Panc1 (cell line): ENCODE measurements around the gene CACNG3.

Experiments used
- POLR2AphosphoS5 ChIP-seq: IDR thresholded peaks from 2 replicates; pipeline ENCODE4 v1.6.1; 2012; ENCODE audit warnings: mild to moderate bottlenecking, low read depth, low read length, moderate library complexity
- SIN3A ChIP-seq: IDR thresholded peaks from 2 replicates; pipeline ENCODE4 v1.6.1; 2012; ENCODE audit warnings: low read depth, mild to moderate bottlenecking, low read length, moderate library complexity, borderline replicate concordance; ENCODE audit not compliant: insufficient read depth
- TCF7L2 ChIP-seq: IDR thresholded peaks from 2 replicates; pipeline ENCODE4 v1.6.1; 2011; ENCODE audit warnings: mild to moderate bottlenecking, low read depth, low read length, inconsistent platforms
- TF ChIP-seq, protein P1 (sequence below): fragments of 450-650 bp; IDR thresholded peaks from 2 replicates; pipeline ENCODE4 v1.5.1; 2017; ENCODE audit warnings: mild to moderate bottlenecking
- TF ChIP-seq, protein P2 (sequence below), 2 experiments: IDR thresholded peaks; 2 replicates each; pipeline ENCODE4 v1.6.1; 2011 to 2012; ENCODE audit warnings: low read depth in 2 of 2, control low read depth in 1 of 2, low read length in 1 of 2, mild to moderate bottlenecking in 1 of 2, moderate library complexity in 1 of 2; ENCODE audit not compliant: insufficient read depth in 1 of 2

DNA sequence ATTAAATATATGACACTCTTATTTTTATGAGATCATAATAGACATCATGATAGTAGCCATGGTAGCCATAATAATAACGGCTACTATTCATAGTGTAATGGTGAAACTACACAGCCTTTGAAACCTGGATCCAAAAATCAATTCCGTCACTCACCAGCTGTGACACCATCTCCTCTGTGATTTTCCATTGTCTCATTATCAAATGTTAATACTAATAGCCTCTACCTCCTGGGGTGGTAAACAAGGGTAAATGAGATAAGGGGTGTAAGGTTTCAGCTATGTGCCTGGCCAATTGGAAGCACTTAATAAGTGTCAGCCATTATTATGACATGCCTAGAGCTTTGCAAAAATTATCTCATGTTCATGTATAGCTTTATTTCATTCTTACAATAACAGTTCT is 88.6 kb downstream of the CACNG3 start:
- TF ChIP-seq, protein P1, sequence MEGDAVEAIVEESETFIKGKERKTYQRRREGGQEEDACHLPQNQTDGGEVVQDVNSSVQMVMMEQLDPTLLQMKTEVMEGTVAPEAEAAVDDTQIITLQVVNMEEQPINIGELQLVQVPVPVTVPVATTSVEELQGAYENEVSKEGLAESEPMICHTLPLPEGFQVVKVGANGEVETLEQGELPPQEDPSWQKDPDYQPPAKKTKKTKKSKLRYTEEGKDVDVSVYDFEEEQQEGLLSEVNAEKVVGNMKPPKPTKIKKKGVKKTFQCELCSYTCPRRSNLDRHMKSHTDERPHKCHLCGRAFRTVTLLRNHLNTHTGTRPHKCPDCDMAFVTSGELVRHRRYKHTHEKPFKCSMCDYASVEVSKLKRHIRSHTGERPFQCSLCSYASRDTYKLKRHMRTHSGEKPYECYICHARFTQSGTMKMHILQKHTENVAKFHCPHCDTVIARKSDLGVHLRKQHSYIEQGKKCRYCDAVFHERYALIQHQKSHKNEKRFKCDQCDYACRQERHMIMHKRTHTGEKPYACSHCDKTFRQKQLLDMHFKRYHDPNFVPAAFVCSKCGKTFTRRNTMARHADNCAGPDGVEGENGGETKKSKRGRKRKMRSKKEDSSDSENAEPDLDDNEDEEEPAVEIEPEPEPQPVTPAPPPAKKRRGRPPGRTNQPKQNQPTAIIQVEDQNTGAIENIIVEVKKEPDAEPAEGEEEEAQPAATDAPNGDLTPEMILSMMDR: no peak
- TF ChIP-seq POLR2AphosphoS5 (no peak), SIN3A (no peak), TCF7L2 (no peak)
- TF ChIP-seq, protein P2, sequence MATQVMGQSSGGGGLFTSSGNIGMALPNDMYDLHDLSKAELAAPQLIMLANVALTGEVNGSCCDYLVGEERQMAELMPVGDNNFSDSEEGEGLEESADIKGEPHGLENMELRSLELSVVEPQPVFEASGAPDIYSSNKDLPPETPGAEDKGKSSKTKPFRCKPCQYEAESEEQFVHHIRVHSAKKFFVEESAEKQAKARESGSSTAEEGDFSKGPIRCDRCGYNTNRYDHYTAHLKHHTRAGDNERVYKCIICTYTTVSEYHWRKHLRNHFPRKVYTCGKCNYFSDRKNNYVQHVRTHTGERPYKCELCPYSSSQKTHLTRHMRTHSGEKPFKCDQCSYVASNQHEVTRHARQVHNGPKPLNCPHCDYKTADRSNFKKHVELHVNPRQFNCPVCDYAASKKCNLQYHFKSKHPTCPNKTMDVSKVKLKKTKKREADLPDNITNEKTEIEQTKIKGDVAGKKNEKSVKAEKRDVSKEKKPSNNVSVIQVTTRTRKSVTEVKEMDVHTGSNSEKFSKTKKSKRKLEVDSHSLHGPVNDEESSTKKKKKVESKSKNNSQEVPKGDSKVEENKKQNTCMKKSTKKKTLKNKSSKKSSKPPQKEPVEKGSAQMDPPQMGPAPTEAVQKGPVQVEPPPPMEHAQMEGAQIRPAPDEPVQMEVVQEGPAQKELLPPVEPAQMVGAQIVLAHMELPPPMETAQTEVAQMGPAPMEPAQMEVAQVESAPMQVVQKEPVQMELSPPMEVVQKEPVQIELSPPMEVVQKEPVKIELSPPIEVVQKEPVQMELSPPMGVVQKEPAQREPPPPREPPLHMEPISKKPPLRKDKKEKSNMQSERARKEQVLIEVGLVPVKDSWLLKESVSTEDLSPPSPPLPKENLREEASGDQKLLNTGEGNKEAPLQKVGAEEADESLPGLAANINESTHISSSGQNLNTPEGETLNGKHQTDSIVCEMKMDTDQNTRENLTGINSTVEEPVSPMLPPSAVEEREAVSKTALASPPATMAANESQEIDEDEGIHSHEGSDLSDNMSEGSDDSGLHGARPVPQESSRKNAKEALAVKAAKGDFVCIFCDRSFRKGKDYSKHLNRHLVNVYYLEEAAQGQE (IDR thresholded peaks at IDR 0.05; ENCODE audit: insufficient read depth in 1 of 2, low read depth in 2 of 2, low read length in 1 of 2): no peak
